Upper lobe of left lung (tissue), 6 donors: ENCODE data around the gene IGF2R. TPM values are rescaled to one million over a fixed set of nuclear protein-coding genes. Genes with fewer than 3 reads are reported as not detected.
"Not testable (repeated sequence)": the region's sequence is repeated elsewhere in the genome, so short reads cannot be mapped to it uniquely, and the experiment has no call there.

ENCODE experiments used
- ATAC-seq, 2 donors: fragments of 200-7000 bp; cut with Tn5 transposase; one replicate each; pipeline ENCODE4 v1.9.1; 2022; ENCODE audit warnings: mild to moderate bottlenecking in 2 of 2, moderate library complexity in 2 of 2; ENCODE audit not compliant: low FRiP score in 2 of 2
- DNase-seq, 2 donors: peaks; one replicate each; pipeline ENCODE4 v3.0.0-alpha.2; 2019 to 2020
- H3K27ac ChIP-seq, 4 donors: fragments of 200-600 bp; sonication (generic); one replicate each; pipeline ENCODE4 v1.5.1; 2016 to 2019
- H3K27me3 ChIP-seq, 4 donors: fragments of 200-600 bp; sonication (generic); one replicate each; pipeline ENCODE4 v1.5.1; 2017 to 2019
- H3K36me3 ChIP-seq, 4 donors: fragments of 200-600 bp; sonication (generic); one replicate each; pipeline ENCODE4 v1.5.1; 2016 to 2019
- H3K4me1 ChIP-seq, 4 donors: fragments of 200-600 bp; sonication (generic); one replicate each; pipeline ENCODE4 v1.5.1; 2018 to 2019
- H3K4me3 ChIP-seq, 4 donors: fragments of 200-600 bp; sonication (generic); one replicate each; pipeline ENCODE4 v1.5.1; 2017 to 2019; ENCODE audit warnings: mild to moderate bottlenecking in 2 of 4, moderate library complexity in 1 of 4
- H3K9me3 ChIP-seq, 4 donors: fragments of 200-600 bp; sonication (generic); one replicate each; pipeline ENCODE4 v1.5.1; 2018 to 2019
- CTCF ChIP-seq, 6 experiments: fragments of 450-650 bp in 4 of 6; fragments of 200-600 bp in 2 of 6; sonication (generic) in 2 of 6; IDR thresholded peaks; one replicate each; pipeline ENCODE4 v1.5.1; 2016 to 2019; ENCODE audit warnings: antibody characterized with exemption in 6 of 6
- EP300 ChIP-seq, 4 donors: sonication (generic); formaldehyde crosslinking; IDR thresholded peaks; one replicate each; pipeline ENCODE4 v1.5.1; 2017; ENCODE audit warnings: antibody characterized with exemption in 4 of 4, control low read depth in 2 of 4
- POLR2A ChIP-seq, 4 donors: fragments of 450-650 bp; IDR thresholded peaks; one replicate each; pipeline ENCODE4 v1.5.1; 2016 to 2017; ENCODE audit warnings: antibody characterized with exemption in 4 of 4, mild to moderate bottlenecking in 2 of 4
- POLR2AphosphoS5 ChIP-seq, 2 donors: sonication (generic); formaldehyde crosslinking; IDR thresholded peaks; one replicate each; pipeline ENCODE4 v1.5.1; 2017; ENCODE audit warnings: antibody characterized with exemption in 2 of 2
- whole genome bisulfite sequencing, 2 donors: methylation state at CpG; one replicate each; pipeline ENCODE4 v1.1.5; 2017 to 2018; 5-methylcytosine and 5-hydroxymethylcytosine counted together
- total RNA-seq, 6 donors: library from RNA; depleted of rRNA in 4 of 6; stranded (reverse); fragments of >200 nt in 4 of 6; gene quantifications; one replicate each; pipeline versions ENCODE4 v1.1.0 to v1.2.1, GENCODE V29; 2016 to 2021
- donor health status: DM: no; HTN: no; CAD: no; lungs with moderate emphysema.
- donor health status: DM: no; HTN: yes; CAD: no; lungs with severe emphysema.

Gene IGF2R
- total RNA-seq, 6 donors from 2014 or later = 103 to 150 (median 128) TPM

DNA sequence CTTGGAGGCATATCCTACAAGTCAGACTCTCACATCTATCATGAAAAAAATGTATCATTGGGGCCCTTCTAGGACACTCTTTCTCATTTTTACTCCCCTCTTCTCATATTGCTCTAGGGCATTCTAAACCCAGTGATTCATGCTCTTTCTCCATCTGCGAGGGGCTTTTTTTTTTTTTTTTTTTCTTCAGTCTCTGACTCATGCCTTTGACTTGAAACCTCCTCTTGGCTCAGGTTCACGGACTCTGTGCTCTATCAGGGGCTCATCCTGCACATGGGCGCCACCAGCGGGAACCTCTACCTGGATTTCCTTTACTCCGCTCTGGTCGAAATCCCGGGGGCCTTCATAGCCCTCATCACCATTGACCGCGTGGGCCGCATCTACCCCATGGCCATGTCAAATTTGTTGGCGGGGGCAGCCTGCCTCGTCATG, 170.6 kb downstream of the IGF2R start:
- 89 to 94% methylated on average over 12 of the region's 12 CpGs for WGBS, 2 donors
- peak in 1 of 2 donors; percentile 2 for ATAC-seq
- no peak overlapping the region for H3K4me3 ChIP-seq
- H3K27me3 ChIP-seq = no peaks in the 10 kb centered on the region
- H3K36me3 ChIP-seq = no peaks in the 10 kb centered on the region
- no peak for DNase-seq
- H3K27ac ChIP-seq = no peak overlapping the region
- TF ChIP-seq POLR2A (IDR thresholded peaks at IDR 0.05) = no peak
- no peaks in the 10 kb centered on the region for H3K9me3 ChIP-seq
- no peaks in the 10 kb centered on the region for H3K4me1 ChIP-seq

DNA sequence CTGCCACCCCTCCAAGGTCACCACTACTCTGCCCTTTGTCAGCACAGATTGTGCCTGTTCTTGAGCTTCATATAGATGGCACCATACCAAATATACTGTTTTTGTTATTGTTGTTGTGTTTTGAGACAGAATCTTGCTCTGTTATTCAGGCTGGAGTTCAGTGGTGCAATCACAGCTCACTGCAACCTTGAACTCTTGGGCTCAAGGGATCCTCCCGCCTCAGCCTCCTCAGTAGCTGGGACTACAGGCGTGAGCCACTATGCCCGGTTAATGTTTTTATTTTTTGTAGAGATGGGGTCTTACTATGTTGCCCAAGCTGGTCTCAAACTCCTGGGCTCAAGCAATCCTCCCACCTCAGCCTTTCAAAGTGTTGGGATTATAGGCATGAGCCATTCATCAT, 171.6 kb downstream of the IGF2R start:
- not testable (repeated sequence) for H3K4me3 ChIP-seq, DNase-seq, H3K9me3 ChIP-seq, H3K4me1 ChIP-seq, H3K27ac ChIP-seq, ATAC-seq, H3K27me3 ChIP-seq, H3K36me3 ChIP-seq
- WGBS, 2 donors = 83 to 88% methylated on average over 3 of the region's 3 CpGs

- DNase-seq (no peak), ATAC-seq (no peak)
- TF ChIP-seq EP300 (IDR thresholded peaks at IDR 0.05) (no peak), POLR2AphosphoS5 (IDR thresholded peaks at IDR 0.05) (no peak), POLR2A (IDR thresholded peaks at IDR 0.05) (no peak), CTCF (IDR thresholded peaks at IDR 0.05) (no peak)
- H3K36me3 ChIP-seq = no peaks in the 10 kb centered on the region
- no peaks in the 10 kb centered on the region for H3K4me1 ChIP-seq
- H3K9me3 ChIP-seq = no peaks in the 10 kb centered on the region
- 85 to 86% methylated on average over 5 of the region's 5 CpGs for WGBS, 2 donors
- H3K4me3 ChIP-seq = no peak overlapping the region
- H3K27me3 ChIP-seq = no peaks in the 10 kb centered on the region
- H3K27ac ChIP-seq = no peak overlapping the region
These were observed 172.3 kb downstream of the IGF2R start for GRCh38 chr6:160141001-160141726.

DNA sequence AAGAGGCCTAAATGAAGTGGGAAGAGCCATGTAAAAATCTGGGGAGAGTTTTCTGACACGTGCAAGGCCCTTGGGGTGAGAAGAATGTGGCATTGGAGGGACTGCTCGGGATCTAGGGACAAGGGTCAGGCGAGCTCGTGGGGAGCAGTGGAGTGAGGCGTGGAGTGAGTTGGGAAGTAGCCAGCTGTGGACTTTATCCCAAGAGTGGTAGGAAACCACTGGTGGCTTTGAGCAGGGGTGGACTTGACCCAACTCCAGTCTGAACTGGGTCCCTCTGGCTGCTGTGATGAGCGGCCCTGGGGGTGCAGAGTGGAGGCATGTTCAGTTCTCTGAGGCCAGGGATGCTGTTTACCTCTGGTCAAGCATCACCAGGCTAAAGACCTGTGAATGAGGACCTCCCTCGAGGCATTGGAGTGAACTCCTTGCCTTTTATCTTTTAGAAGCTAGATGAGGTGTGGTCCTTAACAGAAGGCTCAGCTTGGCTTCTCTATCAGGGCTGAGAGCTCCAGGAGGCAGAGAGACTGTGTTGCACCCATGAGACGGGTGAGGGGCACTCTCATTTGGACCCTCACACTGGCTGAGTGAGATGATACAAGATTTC, 173.3 kb downstream of the IGF2R start:
- Histone ChIP-seq H3K27me3 (no peaks in the 10 kb centered on the region), H3K36me3 (no peaks in the 10 kb centered on the region), H3K4me3 (no peak overlapping the region), H3K4me1 (no peaks in the 10 kb centered on the region), H3K27ac (no peak overlapping the region), H3K9me3 (no peaks in the 10 kb centered on the region)
- WGBS, 2 donors = 82 to 86% methylated on average over 8 of the region's 8 CpGs
- no peak for ATAC-seq
- no peak for TF ChIP-seq POLR2A (IDR thresholded peaks at IDR 0.05)
- TF ChIP-seq CTCF (IDR thresholded peaks at IDR 0.05) = no peak
- no peak for TF ChIP-seq EP300 (IDR thresholded peaks at IDR 0.05)
- TF ChIP-seq POLR2AphosphoS5 (IDR thresholded peaks at IDR 0.05) = no peak
- no peak for DNase-seq

- Histone ChIP-seq H3K27me3 (no peaks in the 10 kb centered on the region), H3K27ac (no peak overlapping the region), H3K9me3 (no peaks in the 10 kb centered on the region), H3K36me3 (no peaks in the 10 kb centered on the region), H3K4me3 (no peak overlapping the region), H3K4me1 (no peaks in the 10 kb centered on the region)
- TF ChIP-seq POLR2AphosphoS5 (IDR thresholded peaks at IDR 0.05) (no peak), EP300 (IDR thresholded peaks at IDR 0.05) (no peak), POLR2A (IDR thresholded peaks at IDR 0.05) (no peak), CTCF (IDR thresholded peaks at IDR 0.05) (no peak)
- ATAC-seq (no peak), DNase-seq (no peak)
- 83 to 91% methylated on average over 6 of the region's 6 CpGs for WGBS, 2 donors
These were observed 177.7 kb downstream of the IGF2R start for GRCh38 chr6:160146454-160147145.
